Heart left ventricle (tissue), 16 donors: ENCODE measurements around the gene NKX3-2. TPM values are rescaled to one million over a fixed set of nuclear protein-coding genes. Genes with fewer than 3 reads are reported as not detected.

Experiments used
- ATAC-seq, 4 donors: fragments of 200-7000 bp; cut with Tn5 transposase; one replicate each; pipeline ENCODE4 v1.9.1; 2020 to 2022; ENCODE audit warnings: moderate library complexity in 4 of 4, mild to moderate bottlenecking in 3 of 4, moderate number of reproducible peaks in 1 of 4
- DNase-seq, 5 donors: peaks; one replicate each; pipeline ENCODE4 v3.0.0-alpha.2; 2020
- H3K27ac ChIP-seq, 12 donors: fragments of 200-600 bp; sonication (generic) in 4 of 12; one replicate each; pipeline versions ENCODE4 v1.5.0 to v1.8.0; 2016 to 2022; ENCODE audit warnings: mild to moderate bottlenecking in 2 of 12
- H3K27me3 ChIP-seq, 9 donors: fragments of 200-600 bp; sonication (generic) in 2 of 9; one replicate each; pipeline versions ENCODE4 v1.5.1 to v1.8.0; 2016 to 2022; ENCODE audit warnings: mild to moderate bottlenecking in 3 of 9
- H3K36me3 ChIP-seq, 9 donors: fragments of 200-600 bp; sonication (generic) in 2 of 9; one replicate each; pipeline versions ENCODE4 v1.5.0 to v1.8.0; 2018 to 2022; ENCODE audit warnings: mild to moderate bottlenecking in 2 of 9
- H3K4me1 ChIP-seq, 12 donors: fragments of 200-600 bp; sonication (generic) in 4 of 12; one replicate each; pipeline versions ENCODE4 v1.5.0 to v1.8.0; 2016 to 2022; ENCODE audit warnings: mild to moderate bottlenecking in 3 of 12
- H3K4me3 ChIP-seq, 12 donors: fragments of 200-600 bp; sonication (generic) in 4 of 12; one replicate each; pipeline versions ENCODE4 v1.5.0 to v1.8.0; 2017 to 2022; ENCODE audit warnings: mild to moderate bottlenecking in 9 of 12, moderate library complexity in 4 of 12
- H3K9me3 ChIP-seq, 12 donors: fragments of 200-600 bp; sonication (generic) in 4 of 12; one replicate each; pipeline versions ENCODE4 v1.5.0 to v1.8.0; 2016 to 2022; ENCODE audit warnings: mild to moderate bottlenecking in 1 of 12
- CTCF ChIP-seq, 12 donors: fragments of 200-600 bp; sonication (generic) in 4 of 12; IDR thresholded peaks; one replicate each; pipeline versions ENCODE4 v1.5.0 to v1.8.0; 2018 to 2022; ENCODE audit warnings: antibody characterized with exemption in 12 of 12, mild to moderate bottlenecking in 5 of 12
- POLR2A ChIP-seq, 2 donors: fragments of 450-650 bp; IDR thresholded peaks; one replicate each; pipeline ENCODE4 v1.6.1; 2017; ENCODE audit warnings: antibody characterized with exemption in 2 of 2, mild to moderate bottlenecking in 2 of 2, moderate library complexity in 2 of 2
- WGBS, 4 donors: extraction: QIAGEN DNeasy Blood & Tissue Kit in 2 of 4; methylation state at CpG; one replicate each; pipeline versions ENCODE4 v1.1.5 to v1.1.7; 2013 to 2018; 5-methylcytosine and 5-hydroxymethylcytosine counted together
- intact Hi-C, 10 donors: fragments of 100-400 bp; cut with DNase I; formaldehyde crosslinking; loops; one replicate each; pipeline versions ENCODE4 v1.11.1 to v1.14.2; 2022
- polyA plus RNA-seq, 2 donors: library from polyadenylated mRNA; stranded (reverse); fragments of 200-250 nt; gene quantifications; one replicate each; pipeline ENCODE4 v1.2.3, GENCODE V29; 2013
- total RNA-seq, 9 donors: library from RNA; depleted of rRNA in 2 of 9; stranded (reverse); fragments of >200 nt in 2 of 9; fragmentation: NEBNext Ultra II Directional in 3 of 9; extraction: Animal tissue kit (Norgen Biotek cat#: 25700) in 3 of 9; gene quantifications; one replicate each; pipeline versions ENCODE4 v1.1.0 to v1.2.4, GENCODE V29; 2016 to 2023
- donor health status: ischemic (EF 13 %, LVEDD 7.1; RV severe dilation, severe dysfunction).
- donor health status: healthy with polysubstance abuse.
- donor health status: DM: no; HTN: yes; CAD: no.
- donor health status: DM: no; HTN: no; CAD: no.
- donor health status: ischemic (EF 25% LVEDD 6.9; RV normal size, moderate dysfunction).
- donor health status: ischemic (EF 25% LVEDD 5.7; RV mildly dilated, moderate dysfunction).
- donor health status: healthy.
- donor health status: DM: yes; HTN: yes; CAD: no.
- donor health status: ischemic (EF 35%, LVEDD 5.7; RV mildly dilated, moderate dysfunction).
- donor health status: nonischemic (EF 11% LVEDD 7.7; RV severe dilation, severe dysfunction).
- donor health status: DM: yes; HTN: yes; CAD: no.
- donor health status: PGD.
- donor health status: ischemic (EF 29% LVEDD 5.4; RV normal size, mild dysfunction).
- donor health status: nonischemic (EF 23%, LVEDD 6.1; RV moderate dilation, normal function).

Gene NKX3-2
- total and polyA plus RNA-seq, 11 donors = 0.11 to 0.25 (median 0.16) TPM; not detected in 8

GRCh38 chr4:13543032-13543838 lies 1.1 kb downstream of the NKX3-2 start:
- peak overlapping the region in 1 of 12 donors; percentile 93 for H3K27ac ChIP-seq
- no peaks in the 10 kb centered on the region for H3K36me3 ChIP-seq
- intact Hi-C loops = loop anchor here in 3 of 10 donors (2.0 to 5.0 kb wide), 2 partner anchors 690 to 811 kb away; no protein-coding TSS in a partner anchor
- TF ChIP-seq CTCF (IDR thresholded peaks at IDR 0.05) (no peak), POLR2A (IDR thresholded peaks at IDR 0.05) (no peak)
- peaks cover 91 to 100% (median 100%) of the 10 kb centered on the region in 9 donors for H3K27me3 ChIP-seq
- WGBS, 4 donors = 37 to 46% (median 42%) methylated on average over 21 to 30 of the region's 30 CpGs
- ATAC-seq (no peak), DNase-seq (no peak)
- peak overlapping the region in 10 of 12 donors; percentile 43 to 64 (median 53) for H3K4me3 ChIP-seq
- no peaks in the 10 kb centered on the region for H3K9me3 ChIP-seq
- H3K4me1 ChIP-seq = peaks cover 0 to 70% (median 46%) of the 10 kb centered on the region in 12 donors

GRCh38 chr4:13542577-13543031 lies 1.7 kb downstream of the NKX3-2 start:
- intact Hi-C loops = loop anchor here in 3 of 10 donors (2.0 to 5.0 kb wide), 2 partner anchors 690 to 810 kb away; no protein-coding TSS in a partner anchor
- WGBS, 4 donors = 32 to 56% (median 39%) methylated on average over 20 to 27 of the region's 27 CpGs
- Histone ChIP-seq H3K4me1 (peaks cover 0 to 65% (median 44%) of the 10 kb centered on the region in 12 donors), H3K4me3 (peak overlapping the region in 5 of 12 donors; percentile 0 to 30 (median 17)), H3K9me3 (no peaks in the 10 kb centered on the region), H3K27me3 (peaks cover 91 to 100% (median 100%) of the 10 kb centered on the region in 9 donors), H3K27ac (peak overlapping the region in 1 of 12 donors; percentile 93), H3K36me3 (no peaks in the 10 kb centered on the region)
- DNase-seq (no peak), ATAC-seq (no peak)
- no peak for TF ChIP-seq POLR2A (IDR thresholded peaks at IDR 0.05)
- no peak for TF ChIP-seq CTCF (IDR thresholded peaks at IDR 0.05)

- Histone ChIP-seq H3K27me3 (peaks cover 91 to 100% (median 100%) of the 10 kb centered on the region in 9 donors), H3K4me1 (peaks cover 0 to 59% (median 38%) of the 10 kb centered on the region in 12 donors), H3K9me3 (no peaks in the 10 kb centered on the region), H3K36me3 (no peaks in the 10 kb centered on the region), H3K4me3 (peak overlapping the region in 10 of 12 donors; percentile 0 to 30 (median 17)), H3K27ac (peak overlapping the region in 1 of 12 donors; percentile 93)
- 1 to 8% (median 3%) methylated on average over 13 to 79 of the region's 79 CpGs for WGBS, 4 donors
- TF ChIP-seq POLR2A (IDR thresholded peaks at IDR 0.05) (no peak), CTCF (IDR thresholded peaks at IDR 0.05) (peak in 11 of 12 donors; percentile 13 to 52 (median 33))
- intact Hi-C loops = loop anchor here in 3 of 10 donors (2.0 to 5.0 kb wide), 2 partner anchors 689 to 810 kb away; no protein-coding TSS in a partner anchor
- peak in 1 of 5 donors; percentile 29 for DNase-seq
- ATAC-seq = peak in 3 of 4 donors; percentile 8 to 35 (median 30)
Measured at GRCh38 chr4:13541720-13542576, 2.4 kb downstream of the NKX3-2 start.
